HCT116 (cell line): ENCODE data around the gene NLGN4Y. TPM values are rescaled to one million over a fixed set of nuclear protein-coding genes. Genes with fewer than 3 reads are reported as not detected.

Source experiments
- ATAC-seq: fragments of 200-7000 bp; cut with Tn5 transposase; 2 replicates; pipeline ENCODE4 v1.9.1; 2020; ENCODE audit warnings: mild to moderate bottlenecking, moderate library complexity
- BruUV-seq: library from RNA; stranded (reverse); fragments of 400-500 nt; replicated peaks from 2 replicates; lab custom pipeline; 2021; lab: Mats Ljungman, UMichigan
- CTCF ChIA-PET: fragments of 300-600 bp; sonication (Branson Sonifier 250); formaldehyde crosslinking; loops from one replicate; lab custom pipeline; 2021; ENCODE audit warnings: antibody characterized with exemption; lab: Charles Lee
- POLR2A ChIA-PET: fragments of 300-600, 350-600 bp; sonication (Branson Sonifier 250); formaldehyde crosslinking; loops from one replicate; lab custom pipeline; 2021; ENCODE audit warnings: antibody characterized with exemption; lab: Charles Lee
- RAD21 ChIA-PET, 2 experiments: fragments of 300-600 bp; sonication (Branson Sonifier 250); formaldehyde crosslinking; loops; one replicate each; lab custom pipeline; 2023; ENCODE audit warnings: low total read pairs in 2 of 2; ENCODE audit not compliant: uncharacterized antibody in 2 of 2, unreplicated experiment in 2 of 2, low non-redundant PET in 1 of 2; lab: Charles Lee
- DNase-seq: peaks from one replicate; pipeline ENCODE4 v3.0.0-alpha.2; 2010; ENCODE audit warnings: low read depth, low spot score
- H2AFZ ChIP-seq: fragments of 200-600 bp; shearing (Covaris generic), sonication (generic); 2 replicates; pipeline ENCODE4 v1.6.1; 2017; ENCODE audit warnings: low read depth, mixed run types, mixed read lengths, antibody characterized with exemption, low read length; ENCODE audit not compliant: poor library complexity, severe bottlenecking
- H3K27ac ChIP-seq: 2 replicates; pipeline ENCODE4 v1.5.1; 2012; ENCODE audit warnings: low read depth, low read length
- H3K27me3 ChIP-seq: fragments of 200-600 bp; sonication (generic); 2 replicates; pipeline ENCODE4 v1.6.1; 2016; ENCODE audit warnings: mixed run types, low read length, mixed read lengths; ENCODE audit not compliant: insufficient read depth
- H3K36me3 ChIP-seq, 2 experiments: fragments of 200-500 bp in 1 of 2; fragments of 200-600 bp in 1 of 2; sonication (Bioruptor generic) in 1 of 2; sonication (generic) in 1 of 2; 2 replicates each; pipeline versions ENCODE4 v1.5.1 to v1.6.1; 2014 to 2016; ENCODE audit warnings: low read length in 2 of 2, inconsistent platforms in 1 of 2, mixed read lengths in 1 of 2, mixed run types in 1 of 2; ENCODE audit not compliant: insufficient read depth in 2 of 2, control insufficient read depth in 1 of 2
- H3K4me1 ChIP-seq, 2 experiments: fragments of 200-600 bp in 1 of 2; sonication (generic) in 1 of 2; 2 replicates each; pipeline versions ENCODE4 v1.5.1 to v1.6.1; 2012 to 2017; ENCODE audit warnings: low read length in 2 of 2, inconsistent platforms in 1 of 2, mild to moderate bottlenecking in 1 of 2, mixed read lengths in 1 of 2, mixed run types in 1 of 2, moderate library complexity in 1 of 2; ENCODE audit not compliant: insufficient read depth in 2 of 2, control insufficient read depth in 1 of 2
- H3K4me2 ChIP-seq: fragments of 200-600 bp; sonication (generic); 2 replicates; pipeline ENCODE4 v1.6.1; 2017; ENCODE audit warnings: mixed run types, low read length, mixed read lengths
- H3K4me3 ChIP-seq, 2 experiments: fragments of 200-600 bp in 1 of 2; sonication (generic) in 1 of 2; replicated peaks in 1 of 2; 2 replicates each; pipeline ENCODE4 v1.5.1; 2011 to 2016; ENCODE audit warnings: low read length in 2 of 2, control low read depth in 1 of 2, low read depth in 1 of 2, mild to moderate bottlenecking in 1 of 2, mixed read lengths in 1 of 2, mixed run types in 1 of 2
- H3K79me2 ChIP-seq: fragments of 200-600 bp; sonication (generic); 2 replicates; pipeline ENCODE4 v1.6.1; 2017; ENCODE audit warnings: mild to moderate bottlenecking, mixed run types, low read length, moderate library complexity, mixed read lengths; ENCODE audit not compliant: insufficient read depth
- H3K9ac ChIP-seq: fragments of 200-600 bp; sonication (generic); 2 replicates; pipeline ENCODE4 v1.6.1; 2016; ENCODE audit warnings: low read length, mixed read lengths
- H3K9me2 ChIP-seq: fragments of 200-600 bp; sonication (generic), shearing (Covaris generic); 2 replicates; pipeline ENCODE4 v1.6.1; 2017; ENCODE audit warnings: mixed run types, mild to moderate bottlenecking, moderate library complexity; ENCODE audit not compliant: insufficient read depth
- H3K9me3 ChIP-seq, 2 experiments: fragments of 200-500 bp in 1 of 2; fragments of 200-600 bp in 1 of 2; sonication (Bioruptor generic) in 1 of 2; sonication (generic) in 1 of 2; 2 replicates each; pipeline ENCODE4 v1.6.1; 2014 to 2017; ENCODE audit warnings: low read length in 2 of 2, mixed read lengths in 2 of 2, inconsistent platforms in 1 of 2, low read depth in 1 of 2, mild to moderate bottlenecking in 1 of 2, mixed run types in 1 of 2, moderate library complexity in 1 of 2; ENCODE audit not compliant: control insufficient read depth in 1 of 2, insufficient read depth in 1 of 2
- H4K20me1 ChIP-seq: fragments of 200-600 bp; sonication (generic), shearing (Covaris generic); 2 replicates; pipeline ENCODE4 v1.6.1; 2017; ENCODE audit warnings: mixed run types, mild to moderate bottlenecking, moderate library complexity; ENCODE audit not compliant: insufficient read depth
- CBX3 ChIP-seq: IDR thresholded peaks from 2 replicates; pipeline ENCODE4 v1.6.1; 2012; ENCODE audit warnings: low read depth
- EGR1 ChIP-seq: IDR thresholded peaks from 2 replicates; pipeline ENCODE4 v1.6.1; 2012; ENCODE audit warnings: low read depth
- ELF1 ChIP-seq: IDR thresholded peaks from 2 replicates; pipeline ENCODE4 v1.6.1; 2012; ENCODE audit warnings: low read depth, borderline replicate concordance
- EZH2 ChIP-seq: fragments of 200-600 bp; sonication (generic); IDR thresholded peaks from 2 replicates; pipeline ENCODE4 v1.6.1; 2017; ENCODE audit warnings: antibody characterized with exemption, mixed run types
- EZH2phosphoT487 ChIP-seq: fragments of 200-600 bp; IDR thresholded peaks from 2 replicates; pipeline ENCODE4 v1.6.1; 2018; ENCODE audit warnings: antibody characterized with exemption, borderline replicate concordance
- FOSL1 ChIP-seq: IDR thresholded peaks from 2 replicates; pipeline ENCODE4 v1.6.1; 2012; ENCODE audit warnings: low read depth
- POLR2AphosphoS5 ChIP-seq: IDR thresholded peaks from 2 replicates; pipeline ENCODE4 v1.6.1; 2011; ENCODE audit warnings: mild to moderate bottlenecking, low read depth, low read length, moderate library complexity
- RAD21 ChIP-seq: IDR thresholded peaks from 2 replicates; pipeline ENCODE4 v1.6.1; 2012; ENCODE audit warnings: low read depth, mild to moderate bottlenecking
- REST ChIP-seq: IDR thresholded peaks from 2 replicates; pipeline ENCODE4 v1.6.1; 2012; ENCODE audit warnings: low read depth
- SIN3A ChIP-seq: IDR thresholded peaks from 2 replicates; pipeline ENCODE4 v1.6.1; 2012; ENCODE audit warnings: low read depth
- SP1 ChIP-seq: IDR thresholded peaks from 2 replicates; pipeline ENCODE4 v1.6.1; 2012; ENCODE audit warnings: low read depth
- SRF ChIP-seq: IDR thresholded peaks from 2 replicates; pipeline ENCODE4 v1.6.1; 2012; ENCODE audit warnings: low read depth
- TCF7L2 ChIP-seq: IDR thresholded peaks from 2 replicates; pipeline ENCODE4 v1.7.0; 2011; ENCODE audit warnings: borderline replicate concordance, inconsistent platforms; ENCODE audit not compliant: insufficient read depth, insufficient read length; ENCODE audit errors: extremely low read depth
- YY1 ChIP-seq: IDR thresholded peaks from 2 replicates; pipeline ENCODE4 v1.6.1; 2011; ENCODE audit warnings: low read length, low read depth, moderate library complexity, mild to moderate bottlenecking; ENCODE audit not compliant: insufficient replicate concordance; ENCODE audit errors: extremely low read depth
- ZFX ChIP-seq: fragments of 450-650 bp; IDR thresholded peaks from 2 replicates; pipeline ENCODE4 v1.6.1; 2017
- ZNF274 ChIP-seq: fragments of 200-500 bp; sonication (Bioruptor generic); IDR thresholded peaks from 2 replicates; pipeline ENCODE4 v1.6.1; 2014; ENCODE audit warnings: mild to moderate bottlenecking, low read depth, low read length, inconsistent platforms
- intact Hi-C: fragments of 100-400 bp; cut with micrococcal nuclease; formaldehyde crosslinking; loops from 2 replicates; pipeline ENCODE4 v1.10.0; 2022
- total RNA-seq: library from RNA; stranded (reverse); gene quantifications from one replicate; pipeline ENCODE4 v1.2.1, GENCODE V29; 2021; ENCODE audit not compliant: unreplicated experiment
- TF ChIP-seq, protein P1 (sequence below), 3 experiments: fragments of 200-600 bp in 1 of 3; sonication (generic) in 1 of 3; IDR thresholded peaks in 2 of 3; conservative IDR thresholded peaks in 1 of 3; 2 replicates each; pipeline ENCODE4 v1.5.1; 2012 to 2017; ENCODE audit warnings: low read depth in 2 of 3, low read length in 2 of 3, antibody characterized with exemption in 1 of 3, borderline replicate concordance in 1 of 3, control low read depth in 1 of 3, mild to moderate bottlenecking in 1 of 3, mixed read lengths in 1 of 3, mixed run types in 1 of 3, moderate library complexity in 1 of 3; ENCODE audit not compliant: insufficient read depth in 1 of 3
- TF ChIP-seq, protein P2 (sequence below): IDR thresholded peaks from 2 replicates; pipeline ENCODE4 v1.6.1; 2012
- TF ChIP-seq, protein P3 (sequence below): IDR thresholded peaks from 2 replicates; pipeline ENCODE4 v1.6.1; 2011; ENCODE audit warnings: mild to moderate bottlenecking, low read length, moderate library complexity; ENCODE audit not compliant: insufficient replicate concordance; ENCODE audit errors: extremely low read depth

The NLGN4Y gene
- total RNA-seq, 1 experiment from 2014 or later, result 0.22 TPM

DNA sequence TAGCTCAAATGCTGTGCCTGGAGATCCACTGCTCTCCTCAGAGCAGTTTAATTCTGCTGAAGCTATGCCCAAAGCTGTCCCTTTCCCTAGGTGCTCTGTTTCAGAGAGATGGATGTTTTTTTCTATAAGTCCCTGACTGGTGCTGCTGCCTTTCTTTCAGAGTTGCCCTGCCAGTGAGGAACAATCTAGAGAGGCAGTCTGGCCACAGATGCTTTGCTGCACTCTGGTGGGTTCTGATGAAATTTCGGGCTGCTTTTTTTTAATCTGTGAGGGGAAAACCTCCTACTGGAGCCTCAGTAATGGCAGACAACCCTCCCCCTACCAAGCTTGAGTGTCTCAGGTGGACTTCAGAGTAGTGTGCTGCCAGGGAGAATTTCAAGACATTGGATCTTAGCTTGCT, 93.3 kb downstream of the NLGN4Y start:
- no peaks in the 10 kb centered on the region for H3K36me3 ChIP-seq
- no peaks in the 10 kb centered on the region for H3K27me3 ChIP-seq
- no peaks in the 10 kb centered on the region for H3K9me2 ChIP-seq
- TF ChIP-seq, protein P1, sequence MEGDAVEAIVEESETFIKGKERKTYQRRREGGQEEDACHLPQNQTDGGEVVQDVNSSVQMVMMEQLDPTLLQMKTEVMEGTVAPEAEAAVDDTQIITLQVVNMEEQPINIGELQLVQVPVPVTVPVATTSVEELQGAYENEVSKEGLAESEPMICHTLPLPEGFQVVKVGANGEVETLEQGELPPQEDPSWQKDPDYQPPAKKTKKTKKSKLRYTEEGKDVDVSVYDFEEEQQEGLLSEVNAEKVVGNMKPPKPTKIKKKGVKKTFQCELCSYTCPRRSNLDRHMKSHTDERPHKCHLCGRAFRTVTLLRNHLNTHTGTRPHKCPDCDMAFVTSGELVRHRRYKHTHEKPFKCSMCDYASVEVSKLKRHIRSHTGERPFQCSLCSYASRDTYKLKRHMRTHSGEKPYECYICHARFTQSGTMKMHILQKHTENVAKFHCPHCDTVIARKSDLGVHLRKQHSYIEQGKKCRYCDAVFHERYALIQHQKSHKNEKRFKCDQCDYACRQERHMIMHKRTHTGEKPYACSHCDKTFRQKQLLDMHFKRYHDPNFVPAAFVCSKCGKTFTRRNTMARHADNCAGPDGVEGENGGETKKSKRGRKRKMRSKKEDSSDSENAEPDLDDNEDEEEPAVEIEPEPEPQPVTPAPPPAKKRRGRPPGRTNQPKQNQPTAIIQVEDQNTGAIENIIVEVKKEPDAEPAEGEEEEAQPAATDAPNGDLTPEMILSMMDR (IDR thresholded peaks at IDR 0.05 in 2 of 3, conservative IDR thresholded peaks at IDR 0.05 in 1 of 3; ENCODE audit: borderline replicate concordance in 1 of 3, insufficient read depth in 1 of 3, low read depth in 2 of 3, low read length in 2 of 3), result no peak
- TF ChIP-seq SP1, result no peak
- TF ChIP-seq CBX3, result no peak
- TF ChIP-seq REST, result no peak
- TF ChIP-seq, protein P2, sequence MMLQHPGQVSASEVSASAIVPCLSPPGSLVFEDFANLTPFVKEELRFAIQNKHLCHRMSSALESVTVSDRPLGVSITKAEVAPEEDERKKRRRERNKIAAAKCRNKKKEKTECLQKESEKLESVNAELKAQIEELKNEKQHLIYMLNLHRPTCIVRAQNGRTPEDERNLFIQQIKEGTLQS, result no peak
- no peak for TF ChIP-seq EZH2phosphoT487
- no peak for TF ChIP-seq YY1
- TF ChIP-seq EGR1, result no peak
- TF ChIP-seq ELF1, result no peak
- no peak for TF ChIP-seq FOSL1
- TF ChIP-seq SIN3A, result no peak
- TF ChIP-seq TCF7L2, result no peak
- no peak for TF ChIP-seq SRF
- TF ChIP-seq, protein P3, sequence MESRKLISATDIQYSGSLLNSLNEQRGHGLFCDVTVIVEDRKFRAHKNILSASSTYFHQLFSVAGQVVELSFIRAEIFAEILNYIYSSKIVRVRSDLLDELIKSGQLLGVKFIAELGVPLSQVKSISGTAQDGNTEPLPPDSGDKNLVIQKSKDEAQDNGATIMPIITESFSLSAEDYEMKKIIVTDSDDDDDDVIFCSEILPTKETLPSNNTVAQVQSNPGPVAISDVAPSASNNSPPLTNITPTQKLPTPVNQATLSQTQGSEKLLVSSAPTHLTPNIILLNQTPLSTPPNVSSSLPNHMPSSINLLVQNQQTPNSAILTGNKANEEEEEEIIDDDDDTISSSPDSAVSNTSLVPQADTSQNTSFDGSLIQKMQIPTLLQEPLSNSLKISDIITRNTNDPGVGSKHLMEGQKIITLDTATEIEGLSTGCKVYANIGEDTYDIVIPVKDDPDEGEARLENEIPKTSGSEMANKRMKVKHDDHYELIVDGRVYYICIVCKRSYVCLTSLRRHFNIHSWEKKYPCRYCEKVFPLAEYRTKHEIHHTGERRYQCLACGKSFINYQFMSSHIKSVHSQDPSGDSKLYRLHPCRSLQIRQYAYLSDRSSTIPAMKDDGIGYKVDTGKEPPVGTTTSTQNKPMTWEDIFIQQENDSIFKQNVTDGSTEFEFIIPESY, result no peak
- TF ChIP-seq POLR2AphosphoS5, result no peak
- TF ChIP-seq RAD21, result no peak
- TF ChIP-seq ZFX, result no peak
- no peak for TF ChIP-seq EZH2
- TF ChIP-seq ZNF274, result no peak
- TF ChIP-seq, all 23 proteins: peak for 0
- BruUV-seq, result no TSS peak
- intact Hi-C loops, result no loop called here
- no peaks in the 10 kb centered on the region for H3K79me2 ChIP-seq
- H2AFZ ChIP-seq, result no peak overlapping the region
- H3K4me3 ChIP-seq, result no peak overlapping the region
- H3K4me2 ChIP-seq, result no peak overlapping the region
- no peaks in the 10 kb centered on the region for H3K9me3 ChIP-seq
- no peak for ATAC-seq
- RAD21 ChIA-PET, result no interaction called here
- no peaks in the 10 kb centered on the region for H4K20me1 ChIP-seq
- no peak for DNase-seq
- H3K27ac ChIP-seq, result no peak overlapping the region
- CTCF ChIA-PET, result no interaction called here
- POLR2A ChIA-PET, result no interaction called here
- no peaks in the 10 kb centered on the region for H3K4me1 ChIP-seq
- no peak overlapping the region for H3K9ac ChIP-seq
